Measurements from ENCODE around the gene TMTC3. TPM values are rescaled to one million over a fixed set of nuclear protein-coding genes. Genes with fewer than 3 reads are reported as not detected.

The TMTC3 gene
- polyA plus RNA-seq, 6 donors from 2014 or later = 3.0 to 4.4 (median 3.2) TPM; not detected in 1

GRCh38 chr12:88181881-88182280, 39.8 kb downstream of the TMTC3 start:
- H3K27ac Mint-ChIP-seq = no peak overlapping the region
- no peak overlapping the region for H3K4me3 Mint-ChIP-seq
- peaks cover 42 to 70% of the 10 kb centered on the region in 2 donors for H3K36me3 Mint-ChIP-seq
- ATAC-seq (ENCODE audit: low read depth in 2 of 2) (no peak), DNase-seq (no peak)
- H3K4me1 Mint-ChIP-seq = no peaks in the 10 kb centered on the region
- H3K9me3 Mint-ChIP-seq = peaks cover 0 to 24% (median 4%) of the 10 kb centered on the region in 7 donors
- H3K27me3 Mint-ChIP-seq = no peaks in the 10 kb centered on the region

GRCh38 chr12:88182416-88182815, 40.3 kb downstream of the TMTC3 start:
- peaks cover 40 to 70% of the 10 kb centered on the region in 2 donors for H3K36me3 Mint-ChIP-seq
- no peaks in the 10 kb centered on the region for H3K4me1 Mint-ChIP-seq
- no peaks in the 10 kb centered on the region for H3K27me3 Mint-ChIP-seq
- H3K27ac Mint-ChIP-seq = no peak overlapping the region
- no peak for DNase-seq
- H3K9me3 Mint-ChIP-seq = peaks cover 0 to 24% (median 4%) of the 10 kb centered on the region in 7 donors
- no peak for ATAC-seq (ENCODE audit: low read depth in 2 of 2)
- no peak overlapping the region for H3K4me3 Mint-ChIP-seq

GRCh38 chr12:88184196-88184595, 42.1 kb downstream of the TMTC3 start:
- Mint-ChIP-seq H3K27ac (no peak overlapping the region), H3K4me3 (peak overlapping the region in 1 of 8 donors; percentile 19), H3K4me1 (no peaks in the 10 kb centered on the region)

GRCh38 chr12:88185279-88185678, 43.2 kb downstream of the TMTC3 start:
- H3K9me3 Mint-ChIP-seq = peaks cover 0 to 23% (median 4%) of the 10 kb centered on the region in 7 donors
- no peak overlapping the region for H3K27ac Mint-ChIP-seq
- no peak for ATAC-seq (ENCODE audit: low read depth in 2 of 2)
- no peak for DNase-seq
- peaks cover 24 to 48% of the 10 kb centered on the region in 2 donors for H3K36me3 Mint-ChIP-seq
- H3K4me3 Mint-ChIP-seq = no peak overlapping the region
- H3K27me3 Mint-ChIP-seq = no peaks in the 10 kb centered on the region
- H3K4me1 Mint-ChIP-seq = no peaks in the 10 kb centered on the region

More at GRCh38 chr12:88184196-88184595, 42.1 kb downstream of the TMTC3 start:
- ATAC-seq (ENCODE audit: low read depth in 2 of 2) (no peak), DNase-seq (no peak)
- Mint-ChIP-seq H3K36me3 (peaks cover 35 to 59% of the 10 kb centered on the region in 2 donors), H3K27me3 (no peaks in the 10 kb centered on the region), H3K9me3 (peaks cover 0 to 24% (median 4%) of the 10 kb centered on the region in 7 donors)

- Mint-ChIP-seq H3K27me3 (no peaks in the 10 kb centered on the region), H3K27ac (no peak overlapping the region), H3K4me1 (no peaks in the 10 kb centered on the region), H3K9me3 (peaks cover 0 to 16% (median 4%) of the 10 kb centered on the region in 7 donors), H3K36me3 (peaks cover 17 to 41% of the 10 kb centered on the region in 2 donors), H3K4me3 (no peak overlapping the region)
- ATAC-seq (ENCODE audit: low read depth in 2 of 2) = no peak
- DNase-seq = no peak
Observed at GRCh38 chr12:88185988-88186387, 43.9 kb downstream of the TMTC3 start.

- no peaks in the 10 kb centered on the region for H3K27me3 Mint-ChIP-seq
- no peaks in the 10 kb centered on the region for H3K4me1 Mint-ChIP-seq
- DNase-seq (no peak), ATAC-seq (ENCODE audit: low read depth in 2 of 2) (no peak)
- H3K27ac Mint-ChIP-seq = peak overlapping the region in 1 of 6 donors; percentile 19
- H3K36me3 Mint-ChIP-seq = peaks cover 6 to 32% of the 10 kb centered on the region in 2 donors
- peaks cover 0 to 3% (median 0%) of the 10 kb centered on the region in 7 donors for H3K9me3 Mint-ChIP-seq
- H3K4me3 Mint-ChIP-seq = no peak overlapping the region
Observed at GRCh38 chr12:88187571-88187970, 45.5 kb downstream of the TMTC3 start.

- peaks cover 0 to 3% (median 0%) of the 10 kb centered on the region in 7 donors for H3K9me3 Mint-ChIP-seq
- ATAC-seq (ENCODE audit: low read depth in 2 of 2) = no peak
- H3K36me3 Mint-ChIP-seq = peaks cover 4 to 26% of the 10 kb centered on the region in 2 donors
Observed at GRCh38 chr12:88188180-88188579, 46.1 kb downstream of the TMTC3 start.

GRCh38 chr12:88192426-88192825, 50.3 kb downstream of the TMTC3 start:
- H3K27ac Mint-ChIP-seq = no peak overlapping the region
- no peaks in the 10 kb centered on the region for H3K27me3 Mint-ChIP-seq
- peaks cover 12 to 21% of the 10 kb centered on the region in 2 donors for H3K36me3 Mint-ChIP-seq
- DNase-seq (no peak), ATAC-seq (ENCODE audit: low read depth in 2 of 2) (no peak)
- no peaks in the 10 kb centered on the region for H3K9me3 Mint-ChIP-seq
- H3K4me3 Mint-ChIP-seq = no peak overlapping the region
- H3K4me1 Mint-ChIP-seq = no peaks in the 10 kb centered on the region

More at GRCh38 chr12:88188180-88188579, 46.1 kb downstream of the TMTC3 start:
- Mint-ChIP-seq H3K4me1 (no peaks in the 10 kb centered on the region), H3K27ac (no peak overlapping the region), H3K4me3 (no peak overlapping the region), H3K27me3 (no peaks in the 10 kb centered on the region)
- no peak for DNase-seq

GRCh38 chr12:88194868-88195267, 52.8 kb downstream of the TMTC3 start:
- DNase-seq (no peak), ATAC-seq (ENCODE audit: low read depth in 2 of 2) (no peak)
- no peak overlapping the region for H3K4me3 Mint-ChIP-seq
- no peaks in the 10 kb centered on the region for H3K9me3 Mint-ChIP-seq
- H3K36me3 Mint-ChIP-seq = peaks cover 12 to 17% of the 10 kb centered on the region in 2 donors
- no peaks in the 10 kb centered on the region for H3K4me1 Mint-ChIP-seq
- H3K27ac Mint-ChIP-seq = no peak overlapping the region
- no peaks in the 10 kb centered on the region for H3K27me3 Mint-ChIP-seq

GRCh38 chr12:88200029-88200428, 57.9 kb downstream of the TMTC3 start:
- peaks cover 0 to 23% (median 12%) of the 10 kb centered on the region in 7 donors for H3K9me3 Mint-ChIP-seq
- DNase-seq (no peak), ATAC-seq (ENCODE audit: low read depth in 2 of 2) (no peak)
- no peak overlapping the region for H3K4me3 Mint-ChIP-seq
- peaks cover 7 to 10% of the 10 kb centered on the region in 2 donors for H3K36me3 Mint-ChIP-seq
- H3K4me1 Mint-ChIP-seq = no peaks in the 10 kb centered on the region
- H3K27me3 Mint-ChIP-seq = no peaks in the 10 kb centered on the region
- no peak overlapping the region for H3K27ac Mint-ChIP-seq

- ATAC-seq (ENCODE audit: low read depth in 2 of 2) (no peak), DNase-seq (no peak)
- Mint-ChIP-seq H3K4me1 (no peaks in the 10 kb centered on the region), H3K4me3 (no peak overlapping the region), H3K27me3 (no peaks in the 10 kb centered on the region), H3K9me3 (peaks cover 3 to 34% (median 17%) of the 10 kb centered on the region in 7 donors), H3K27ac (no peak overlapping the region), H3K36me3 (no peaks in the 10 kb centered on the region)
Observed at GRCh38 chr12:88202500-88202899, 60.4 kb downstream of the TMTC3 start.

GRCh38 chr12:88206601-88207000, 64.5 kb downstream of the TMTC3 start:
- DNase-seq (no peak), ATAC-seq (ENCODE audit: low read depth in 2 of 2) (no peak)
- Mint-ChIP-seq H3K9me3 (peaks cover 13 to 57% (median 27%) of the 10 kb centered on the region in 7 donors), H3K4me3 (no peak overlapping the region), H3K27ac (no peak overlapping the region), H3K36me3 (peaks cover 0 to 8% of the 10 kb centered on the region in 2 donors), H3K4me1 (no peaks in the 10 kb centered on the region), H3K27me3 (no peaks in the 10 kb centered on the region)

- H3K27ac Mint-ChIP-seq = no peak overlapping the region
- no peaks in the 10 kb centered on the region for H3K4me1 Mint-ChIP-seq
- H3K36me3 Mint-ChIP-seq = peaks cover 0 to 18% of the 10 kb centered on the region in 2 donors
- DNase-seq = no peak
- no peak for ATAC-seq (ENCODE audit: low read depth in 2 of 2)
- H3K9me3 Mint-ChIP-seq = peaks cover 17 to 64% (median 34%) of the 10 kb centered on the region in 7 donors
- H3K27me3 Mint-ChIP-seq = no peaks in the 10 kb centered on the region
- no peak overlapping the region for H3K4me3 Mint-ChIP-seq
Observed at GRCh38 chr12:88207921-88208620, 66.0 kb downstream of the TMTC3 start.

GRCh38 chr12:88208661-88209060, 66.6 kb downstream of the TMTC3 start:
- Mint-ChIP-seq H3K4me1 (no peaks in the 10 kb centered on the region), H3K4me3 (no peak overlapping the region), H3K27me3 (peaks cover 0 to 4% (median 0%) of the 10 kb centered on the region in 3 donors), H3K27ac (no peak overlapping the region), H3K36me3 (peaks cover 0 to 24% of the 10 kb centered on the region in 2 donors), H3K9me3 (peaks cover 21 to 65% (median 29%) of the 10 kb centered on the region in 7 donors)
- ATAC-seq (ENCODE audit: low read depth in 2 of 2) (no peak), DNase-seq (no peak)
